ENCODE results near the gene HSPA4L. TPM values are rescaled to one million over a fixed set of nuclear protein-coding genes. Genes with fewer than 3 reads are reported as not detected.

The HSPA4L gene
- total RNA-seq, 1 experiment from 2014 or later, result 8.7 TPM

DNA sequence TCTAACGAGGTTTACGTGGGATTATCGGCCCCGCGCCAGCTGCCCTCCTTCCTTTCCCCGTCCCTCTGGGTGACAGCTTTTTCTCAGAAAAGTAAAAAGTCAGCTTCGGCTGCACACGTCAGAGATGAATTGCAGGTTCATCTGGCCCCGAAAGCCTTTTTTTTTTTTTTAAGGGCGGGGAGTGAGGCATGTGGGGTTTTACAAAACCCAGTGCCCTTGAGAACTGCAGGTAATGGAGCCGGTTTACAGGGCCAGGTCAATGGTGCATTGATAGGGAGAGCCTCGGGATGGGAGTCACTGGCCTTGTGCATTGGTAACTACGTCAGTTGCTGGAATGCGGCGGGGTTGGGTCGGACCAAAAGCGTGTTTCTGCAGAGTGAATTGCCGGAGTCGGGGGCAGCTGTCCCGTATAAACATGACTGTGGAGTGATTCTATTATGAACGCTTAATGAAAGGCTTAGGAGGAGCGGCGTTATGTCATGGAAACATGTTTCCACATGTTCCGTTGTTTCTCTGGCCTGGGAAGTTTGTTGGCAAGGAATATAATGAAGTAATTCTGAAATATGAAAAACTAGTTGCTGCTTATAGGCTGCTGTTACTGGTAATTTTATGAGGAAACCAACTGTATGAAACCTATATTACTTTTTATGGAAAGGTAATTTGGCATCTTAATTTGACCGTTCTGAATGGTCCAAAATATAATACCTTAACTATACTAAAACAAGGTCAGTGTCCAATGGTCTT is 1.1 kb downstream of the HSPA4L start:
- intact Hi-C loops (cut with micrococcal nuclease), result loop anchor here (5.0 kb wide), 1 partner anchor 99 kb away; the partner anchor contains the start of gene PLK4
- no peak for TF ChIP-seq EZH2 (IDR thresholded peaks at IDR 0.05; ENCODE audit: low read length, unreplicated experiment)
- no peak for TF ChIP-seq EZH2phosphoT487 (IDR thresholded peaks at IDR 0.05; ENCODE audit: borderline replicate concordance, low read length)
- TF ChIP-seq, protein P1, sequence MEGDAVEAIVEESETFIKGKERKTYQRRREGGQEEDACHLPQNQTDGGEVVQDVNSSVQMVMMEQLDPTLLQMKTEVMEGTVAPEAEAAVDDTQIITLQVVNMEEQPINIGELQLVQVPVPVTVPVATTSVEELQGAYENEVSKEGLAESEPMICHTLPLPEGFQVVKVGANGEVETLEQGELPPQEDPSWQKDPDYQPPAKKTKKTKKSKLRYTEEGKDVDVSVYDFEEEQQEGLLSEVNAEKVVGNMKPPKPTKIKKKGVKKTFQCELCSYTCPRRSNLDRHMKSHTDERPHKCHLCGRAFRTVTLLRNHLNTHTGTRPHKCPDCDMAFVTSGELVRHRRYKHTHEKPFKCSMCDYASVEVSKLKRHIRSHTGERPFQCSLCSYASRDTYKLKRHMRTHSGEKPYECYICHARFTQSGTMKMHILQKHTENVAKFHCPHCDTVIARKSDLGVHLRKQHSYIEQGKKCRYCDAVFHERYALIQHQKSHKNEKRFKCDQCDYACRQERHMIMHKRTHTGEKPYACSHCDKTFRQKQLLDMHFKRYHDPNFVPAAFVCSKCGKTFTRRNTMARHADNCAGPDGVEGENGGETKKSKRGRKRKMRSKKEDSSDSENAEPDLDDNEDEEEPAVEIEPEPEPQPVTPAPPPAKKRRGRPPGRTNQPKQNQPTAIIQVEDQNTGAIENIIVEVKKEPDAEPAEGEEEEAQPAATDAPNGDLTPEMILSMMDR (conservative IDR thresholded peaks at IDR 0.05; ENCODE audit: low read depth, low read length), result no peak
- H3K4me1 ChIP-seq (ENCODE audit: insufficient read depth, low read length), result 0 out of 2 replicates have a peak, but pooled peaks cover 7% of the 10 kb centered on the region
- no peaks in the 10 kb centered on the region for H3K27me3 ChIP-seq (ENCODE audit: low read length)
- POLR2A ChIA-PET (ENCODE audit: unreplicated experiment), result no interaction called here
- H3K4me2 ChIP-seq (ENCODE audit: low read length), result peak overlapping the region; percentile 89
- no peaks in the 10 kb centered on the region for H3K36me3 ChIP-seq (ENCODE audit: low read depth, low read length)
- H3K9ac ChIP-seq (ENCODE audit: low read length), result peak overlapping the region; percentile 79
- peak overlapping the region; percentile 94 for H2AFZ ChIP-seq (ENCODE audit: low read length)
- no TSS peak for BruUV-seq (replicated peaks)
- H3K9me2 ChIP-seq (replicated peaks; ENCODE audit: low read length), result no peaks in the 10 kb centered on the region
- H3K9me3 ChIP-seq (ENCODE audit: low read length), result no peaks in the 10 kb centered on the region
- DNase-seq, result peak; percentile 35
- no peaks in the 10 kb centered on the region for H4K20me1 ChIP-seq (ENCODE audit: low read length)
- no peak overlapping the region for H3K27ac ChIP-seq (ENCODE audit: low read length)
- peak overlapping the region; percentile 77 for H3K4me3 ChIP-seq (ENCODE audit: low read length)
- peaks cover 49% of the 10 kb centered on the region for H3K79me2 ChIP-seq (ENCODE audit: low read length)
- peak; percentile 17 for ATAC-seq
- CTCF ChIA-PET, result no interaction called here
- H3F3A ChIP-seq (ENCODE audit: low read length, unreplicated experiment), result no peaks in the 10 kb centered on the region

GRCh38 chr4:127783955-127784770 is 2.0 kb downstream of the HSPA4L start:
- Histone ChIP-seq H2AFZ (ENCODE audit: low read length) (peak overlapping the region; percentile 94; the same call in 1 of the 2 replicates), H3K9me2 (replicated peaks; ENCODE audit: low read length) (no peaks in the 10 kb centered on the region), H3K36me3 (ENCODE audit: low read depth, low read length) (no peaks in the 10 kb centered on the region), H3K27ac (ENCODE audit: low read length) (no peak overlapping the region), H3K27me3 (ENCODE audit: low read length) (no peaks in the 10 kb centered on the region), H3K4me3 (ENCODE audit: low read length) (peak overlapping the region; percentile 77), H3K79me2 (ENCODE audit: low read length) (peaks cover 58% of the 10 kb centered on the region), H3K9me3 (ENCODE audit: low read length) (no peaks in the 10 kb centered on the region), H3F3A (ENCODE audit: low read length, unreplicated experiment) (no peaks in the 10 kb centered on the region), H3K4me2 (ENCODE audit: low read length) (peak overlapping the region; percentile 89), H3K4me1 (ENCODE audit: insufficient read depth, low read length) (0 out of 2 replicates have a peak, but pooled peaks cover 7% of the 10 kb centered on the region), H3K9ac (ENCODE audit: low read length) (no peak overlapping the region), H4K20me1 (ENCODE audit: low read length) (no peaks in the 10 kb centered on the region)
- ChIA-PET POLR2A (ENCODE audit: unreplicated experiment) (no interaction called here), CTCF (no interaction called here)
- TF ChIP-seq EZH2 (IDR thresholded peaks at IDR 0.05; ENCODE audit: low read length, unreplicated experiment), result no peak
- TF ChIP-seq, protein P1 (conservative IDR thresholded peaks at IDR 0.05; ENCODE audit: low read depth, low read length), result no peak
- no peak for TF ChIP-seq EZH2phosphoT487 (IDR thresholded peaks at IDR 0.05; ENCODE audit: borderline replicate concordance, low read length)
- intact Hi-C loops (cut with micrococcal nuclease), result loop anchor here (5.0 kb wide), 1 partner anchor 98 kb away; the partner anchor contains the start of gene PLK4
- no peak for ATAC-seq
- BruUV-seq (replicated peaks), result no TSS peak
- no peak for DNase-seq

Measured in PC-3 (cell line).